Mucosa of descending colon (tissue), 3 donors: ENCODE data around the gene TEX14. TPM values are rescaled to one million over a fixed set of nuclear protein-coding genes. Genes with fewer than 3 reads are reported as not detected.
"Not testable (repeated sequence)": the region's sequence is repeated elsewhere in the genome, so short reads cannot be mapped to it uniquely, and the experiment has no call there.

Source experiments
- ATAC-seq: fragments of 200-7000 bp; cut with Tn5 transposase; one replicate; pipeline ENCODE4 v1.9.1; 2020; ENCODE audit warnings: mild to moderate bottlenecking, moderate library complexity
- DNase-seq, 3 donors: peaks; one replicate each; pipeline ENCODE4 v3.0.0-alpha.2; 2020
- H3K36me3 ChIP-seq: fragments of 200-600 bp; one replicate; pipeline ENCODE4 v1.8.0; 2021; ENCODE audit warnings: low read depth, mild to moderate bottlenecking
- H3K4me1 ChIP-seq: fragments of 200-600 bp; one replicate; pipeline ENCODE4 v1.8.0; 2021; ENCODE audit warnings: low read depth, mild to moderate bottlenecking
- H3K4me3 ChIP-seq: fragments of 200-600 bp; one replicate; pipeline ENCODE4 v1.8.0; 2021; ENCODE audit warnings: mild to moderate bottlenecking
- H3K9me3 ChIP-seq: fragments of 200-600 bp; one replicate; pipeline ENCODE4 v1.8.0; 2021; ENCODE audit warnings: mild to moderate bottlenecking
- CTCF ChIP-seq: fragments of 200-600 bp; IDR thresholded peaks from one replicate; pipeline ENCODE4 v1.8.0; 2022; ENCODE audit warnings: antibody characterized with exemption, mild to moderate bottlenecking
- intact Hi-C, 2 donors: fragments of 100-400 bp; cut with DNase I in 1 of 2; cut with micrococcal nuclease in 1 of 2; formaldehyde crosslinking; loops; one replicate each; pipeline versions ENCODE4 v1.11.0 to v1.11.1; 2022; cut with DNase I, micrococcal nuclease
- total RNA-seq, 3 donors: library from RNA; stranded (reverse); fragmentation: NEBNext Ultra II Directional in 2 of 3; extraction: Animal tissue kit (Norgen Biotek cat#: 25700) in 2 of 3; gene quantifications; one replicate each; pipeline versions ENCODE4 v1.2.1 to v1.2.4, GENCODE V29; 2021 to 2023
- donor health status: DM: no; HTN: no; CAD: no; lungs with moderate emphysema.
- donor health status: DM: no; HTN: no; CAD: no.
- donor health status: DM: no; HTN: yes; CAD: no.

The TEX14 gene
- total RNA-seq, 3 donors from 2014 or later = 0.28 TPM; not detected in 2

GRCh38 chr17:58560511-58560910, 131.3 kb downstream of the TEX14 start:
- ATAC-seq (no peak), DNase-seq (no peak)
- TF ChIP-seq CTCF = no peak
- intact Hi-C loops = no loop called here
- H3K4me1 ChIP-seq = no peaks in the 10 kb centered on the region
- H3K4me3 ChIP-seq = no peak overlapping the region
- no peaks in the 10 kb centered on the region for H3K36me3 ChIP-seq
- H3K9me3 ChIP-seq = no peaks in the 10 kb centered on the region

- intact Hi-C loops = no loop called here
- Histone ChIP-seq H3K9me3 (no peaks in the 10 kb centered on the region), H3K36me3 (no peaks in the 10 kb centered on the region), H3K4me1 (no peaks in the 10 kb centered on the region), H3K4me3 (no peak overlapping the region)
- no peak for ATAC-seq
- no peak for DNase-seq
- no peak for TF ChIP-seq CTCF
Measured at GRCh38 chr17:58557981-58558380, 133.9 kb downstream of the TEX14 start.

GRCh38 chr17:58556833-58557250, 135.0 kb downstream of the TEX14 start:
- Histone ChIP-seq H3K4me3 (no peak overlapping the region), H3K36me3 (no peaks in the 10 kb centered on the region), H3K4me1 (no peaks in the 10 kb centered on the region), H3K9me3 (no peaks in the 10 kb centered on the region)
- intact Hi-C loops = no loop called here
- no peak for DNase-seq
- ATAC-seq = no peak
- no peak for TF ChIP-seq CTCF

GRCh38 chr17:58555109-58555508, 136.7 kb downstream of the TEX14 start:
- H3K4me3 ChIP-seq, ATAC-seq, H3K4me1 ChIP-seq, DNase-seq, H3K9me3 ChIP-seq, H3K36me3 ChIP-seq, intact Hi-C loops: not testable (repeated sequence)

- no peaks in the 10 kb centered on the region for H3K36me3 ChIP-seq
- no peak overlapping the region for H3K4me3 ChIP-seq
- H3K4me1 ChIP-seq = no peaks in the 10 kb centered on the region
- ATAC-seq (no peak), DNase-seq (no peak)
- intact Hi-C loops = no loop called here
- no peaks in the 10 kb centered on the region for H3K9me3 ChIP-seq
- TF ChIP-seq CTCF = no peak
Measured at GRCh38 chr17:58541249-58541648, 150.6 kb downstream of the TEX14 start.

GRCh38 chr17:58539698-58540097, 152.1 kb downstream of the TEX14 start:
- ATAC-seq (no peak), DNase-seq (no peak)
- intact Hi-C loops = no loop called here
- no peaks in the 10 kb centered on the region for H3K4me1 ChIP-seq
- no peaks in the 10 kb centered on the region for H3K9me3 ChIP-seq
- no peaks in the 10 kb centered on the region for H3K36me3 ChIP-seq
- H3K4me3 ChIP-seq = no peak overlapping the region
- no peak for TF ChIP-seq CTCF
